Fibroblast of lung (primary cell): Measurements from ENCODE around the gene FTO. TPM values are rescaled to one million over a fixed set of nuclear protein-coding genes. Genes with fewer than 3 reads are reported as not detected.

Experiments
- DNase-seq, 2 donors: peaks; one replicate each; pipeline versions ENCODE4 v3.0.0 to v3.0.0-alpha.2; 2010; ENCODE audit warnings: low read depth in 2 of 2
- H2AFZ ChIP-seq: 2 replicates; pipeline ENCODE4 v1.5.1; 2012; ENCODE audit warnings: low read length, control low read depth, inconsistent platforms
- H3K27ac ChIP-seq: 2 replicates; pipeline ENCODE4 v1.5.1; 2011; ENCODE audit warnings: low read length, control low read depth; ENCODE audit not compliant: insufficient read depth
- H3K27me3 ChIP-seq: 2 replicates; pipeline ENCODE4 v1.5.1; 2011; ENCODE audit warnings: mild to moderate bottlenecking, low read length; ENCODE audit not compliant: control insufficient read depth, insufficient read depth
- H3K36me3 ChIP-seq: 2 replicates; pipeline ENCODE4 v1.5.1; 2011; ENCODE audit warnings: low read length; ENCODE audit not compliant: control insufficient read depth, insufficient read depth
- H3K4me1 ChIP-seq: 2 replicates; pipeline ENCODE4 v1.5.1; 2011; ENCODE audit warnings: low read length; ENCODE audit not compliant: control insufficient read depth, insufficient read depth; ENCODE audit errors: extremely low read depth
- H3K4me2 ChIP-seq: 2 replicates; pipeline ENCODE4 v1.5.1; 2011; ENCODE audit warnings: low read length, control low read depth; ENCODE audit not compliant: insufficient read depth; ENCODE audit errors: extremely low read depth
- H3K4me3 ChIP-seq, 4 experiments: fragments of 200-600 bp in 1 of 4; sonication (generic) in 1 of 4; replicated peaks in 1 of 4; 2 replicates each; pipeline ENCODE4 v1.5.1; 2011 to 2016; ENCODE audit warnings: low read length in 4 of 4, low read depth in 3 of 4, mild to moderate bottlenecking in 3 of 4, control low read depth in 2 of 4, inconsistent platforms in 1 of 4, mixed read lengths in 1 of 4; ENCODE audit not compliant: insufficient read depth in 1 of 4; ENCODE audit errors: control extremely low read depth in 1 of 4
- H3K79me2 ChIP-seq: 2 replicates; pipeline ENCODE4 v1.5.1; 2012; ENCODE audit warnings: mild to moderate bottlenecking, low read length, inconsistent platforms; ENCODE audit not compliant: control insufficient read depth, insufficient read depth
- H3K9ac ChIP-seq: 2 replicates; pipeline ENCODE4 v1.5.1; 2011; ENCODE audit warnings: mild to moderate bottlenecking, low read length, control low read depth; ENCODE audit not compliant: insufficient read depth
- H3K9me3 ChIP-seq: 2 replicates; pipeline ENCODE4 v1.5.1; 2012; ENCODE audit warnings: low read depth, low read length; ENCODE audit not compliant: control insufficient read depth, insufficient read depth
- H4K20me1 ChIP-seq: 2 replicates; pipeline ENCODE4 v1.5.1; 2011; ENCODE audit warnings: low read length; ENCODE audit not compliant: control insufficient read depth, insufficient read depth; ENCODE audit errors: extremely low read depth
- EZH2 ChIP-seq: IDR thresholded peaks from 2 replicates; pipeline ENCODE4 v1.5.1; 2012; ENCODE audit warnings: low read length, control low read depth, mild to moderate bottlenecking; ENCODE audit errors: missing control alignments
- polyA plus RNA-seq, 2 donors: library from polyadenylated mRNA; depleted of rRNA in 1 of 2; stranded (reverse) in 1 of 2; unstranded in 1 of 2; fragments of >200 nt; gene quantifications; 2 replicates each; pipeline ENCODE4 v1.2.1, GENCODE V29; 2011 to 2012; ENCODE audit warnings: missing spikeins in 1 of 2
- total RNA-seq: library from RNA; depleted of rRNA; stranded (reverse); fragments of >200 nt; gene quantifications from 2 replicates; pipeline ENCODE4 v1.2.1, GENCODE V29; 2014
- TF ChIP-seq, protein P1 (sequence below), 2 donors: IDR thresholded peaks in 1 of 2; conservative IDR thresholded peaks in 1 of 2; 1 replicate in 1 of 2; 2 replicates in 1 of 2; pipeline ENCODE4 v1.5.1; 2011 to 2012; ENCODE audit warnings: low read length in 2 of 2, control low read depth in 1 of 2, inconsistent platforms in 1 of 2, low read depth in 1 of 2, mild to moderate bottlenecking in 1 of 2

Gene FTO
- total and polyA plus RNA-seq, 2 donors (not counting 1 experiment from before 2014, with no cell fraction given): 61.1 to 97.6 TPM

DNA sequence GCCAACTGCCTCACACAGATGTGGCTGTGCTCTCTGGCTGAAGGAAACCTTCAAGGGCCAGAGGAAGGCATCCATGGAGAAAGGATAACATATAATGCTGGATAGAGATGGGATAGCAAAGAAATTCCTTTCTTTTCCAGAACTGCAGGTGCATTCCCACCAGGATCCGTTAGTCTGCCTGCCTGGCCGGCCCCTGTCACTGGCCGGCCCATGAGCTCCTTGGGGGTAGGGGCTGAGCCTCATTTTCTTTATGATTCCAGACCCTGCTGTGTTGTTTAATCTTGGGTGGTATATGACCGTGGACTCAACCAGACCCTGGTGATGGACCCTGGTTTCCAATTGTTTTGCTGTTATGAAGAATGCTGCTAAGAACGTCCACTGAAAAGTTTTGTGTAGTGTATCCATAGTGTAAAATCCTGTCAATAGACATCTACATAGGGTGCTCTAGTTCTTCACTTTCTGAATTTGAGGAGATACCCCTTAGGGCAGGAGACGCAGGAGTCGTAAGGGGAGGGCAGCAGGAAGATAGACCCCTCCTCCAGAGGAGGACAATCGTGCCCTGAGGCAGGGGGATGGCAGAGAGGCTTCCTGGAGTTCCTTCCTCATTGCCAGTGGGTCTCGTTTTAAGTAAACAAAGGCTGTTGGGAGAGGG, 489.2 kb downstream of the FTO start:
- Histone ChIP-seq H3K4me2 (no peak overlapping the region), H3K9ac (no peak overlapping the region), H3K27ac (no peak overlapping the region), H3K9me3 (no peaks in the 10 kb centered on the region), H2AFZ (no peak overlapping the region), H3K4me1 (no peaks in the 10 kb centered on the region), H3K36me3 (no peaks in the 10 kb centered on the region), H3K4me3 (no peak overlapping the region), H4K20me1 (no peaks in the 10 kb centered on the region), H3K79me2 (no peaks in the 10 kb centered on the region), H3K27me3 (no peaks in the 10 kb centered on the region)
- no peak for TF ChIP-seq EZH2
- TF ChIP-seq, protein P1, sequence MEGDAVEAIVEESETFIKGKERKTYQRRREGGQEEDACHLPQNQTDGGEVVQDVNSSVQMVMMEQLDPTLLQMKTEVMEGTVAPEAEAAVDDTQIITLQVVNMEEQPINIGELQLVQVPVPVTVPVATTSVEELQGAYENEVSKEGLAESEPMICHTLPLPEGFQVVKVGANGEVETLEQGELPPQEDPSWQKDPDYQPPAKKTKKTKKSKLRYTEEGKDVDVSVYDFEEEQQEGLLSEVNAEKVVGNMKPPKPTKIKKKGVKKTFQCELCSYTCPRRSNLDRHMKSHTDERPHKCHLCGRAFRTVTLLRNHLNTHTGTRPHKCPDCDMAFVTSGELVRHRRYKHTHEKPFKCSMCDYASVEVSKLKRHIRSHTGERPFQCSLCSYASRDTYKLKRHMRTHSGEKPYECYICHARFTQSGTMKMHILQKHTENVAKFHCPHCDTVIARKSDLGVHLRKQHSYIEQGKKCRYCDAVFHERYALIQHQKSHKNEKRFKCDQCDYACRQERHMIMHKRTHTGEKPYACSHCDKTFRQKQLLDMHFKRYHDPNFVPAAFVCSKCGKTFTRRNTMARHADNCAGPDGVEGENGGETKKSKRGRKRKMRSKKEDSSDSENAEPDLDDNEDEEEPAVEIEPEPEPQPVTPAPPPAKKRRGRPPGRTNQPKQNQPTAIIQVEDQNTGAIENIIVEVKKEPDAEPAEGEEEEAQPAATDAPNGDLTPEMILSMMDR (conservative IDR thresholded peaks at IDR 0.05 in 1 of 2, IDR thresholded peaks at IDR 0.05 in 1 of 2; ENCODE audit: low read depth in 1 of 2, low read length in 2 of 2): no peak
- no peak for DNase-seq

- TF ChIP-seq, protein P1 (conservative IDR thresholded peaks at IDR 0.05 in 1 of 2, IDR thresholded peaks at IDR 0.05 in 1 of 2; ENCODE audit: low read depth in 1 of 2, low read length in 2 of 2): peak; percentile 59 to 71
- no peak for TF ChIP-seq EZH2
- Histone ChIP-seq H2AFZ (peak overlapping the region; percentile 77), H3K27ac (no peak overlapping the region), H3K27me3 (no peaks in the 10 kb centered on the region), H3K79me2 (no peaks in the 10 kb centered on the region), H3K4me2 (no peak overlapping the region), H3K9ac (no peak overlapping the region), H3K9me3 (no peaks in the 10 kb centered on the region), H3K36me3 (no peaks in the 10 kb centered on the region), H3K4me1 (no peaks in the 10 kb centered on the region), H3K4me3 (no peak overlapping the region), H4K20me1 (no peaks in the 10 kb centered on the region)
- peak; percentile 39 to 52 for DNase-seq
Observed at GRCh38 chr16:54193665-54194333, 489.8 kb downstream of the FTO start.

DNA sequence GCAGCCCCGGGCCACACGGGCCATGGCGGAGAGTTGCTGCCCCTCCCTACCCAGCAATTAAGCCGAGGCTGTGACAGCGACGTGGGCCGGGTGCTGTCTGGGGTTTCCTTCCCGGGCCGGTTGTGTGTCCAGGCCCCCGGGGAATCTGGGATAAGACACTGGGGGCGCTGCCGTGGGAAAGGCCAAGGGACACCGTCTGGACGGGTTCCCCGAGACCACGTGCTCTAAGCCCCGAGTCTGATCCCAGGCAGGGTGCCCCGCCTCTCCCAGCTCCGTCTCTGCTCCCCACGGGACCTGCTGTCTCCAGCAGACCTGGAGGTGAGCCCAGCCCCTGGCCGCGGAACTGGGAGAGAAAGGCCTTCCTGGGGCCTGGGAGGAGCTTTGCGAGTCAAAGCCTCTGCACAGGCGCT, 490.4 kb downstream of the FTO start:
- Histone ChIP-seq H3K27me3 (no peaks in the 10 kb centered on the region), H3K9me3 (no peaks in the 10 kb centered on the region), H3K79me2 (no peaks in the 10 kb centered on the region), H3K36me3 (no peaks in the 10 kb centered on the region), H2AFZ (peak overlapping the region; percentile 77), H4K20me1 (no peaks in the 10 kb centered on the region), H3K4me1 (no peaks in the 10 kb centered on the region), H3K9ac (no peak overlapping the region), H3K4me3 (no peak overlapping the region), H3K27ac (no peak overlapping the region), H3K4me2 (no peak overlapping the region)
- peak in 1 of 2 donors; percentile 7 for DNase-seq
- TF ChIP-seq, protein P1 (conservative IDR thresholded peaks at IDR 0.05 in 1 of 2, IDR thresholded peaks at IDR 0.05 in 1 of 2; ENCODE audit: low read depth in 1 of 2, low read length in 2 of 2): no peak
- no peak for TF ChIP-seq EZH2
